HepG2 (cell line): Measurements from ENCODE around the gene POGLUT2. TPM values are rescaled to one million over a fixed set of nuclear protein-coding genes. Genes with fewer than 3 reads are reported as not detected.

Experiments
- AKAP8 ChIP-seq: sonication (generic); formaldehyde crosslinking; IDR thresholded peaks from 2 replicates; pipeline ENCODE4 v1.5.1; 2020; ENCODE audit warnings: mild to moderate bottlenecking, missing genetic modification reagents
- ARHGAP35 ChIP-seq: sonication (generic); formaldehyde crosslinking; IDR thresholded peaks from 2 replicates; pipeline ENCODE4 v1.9.0; 2022; ENCODE audit warnings: mild to moderate bottlenecking, inconsistent platforms, moderate library complexity, missing genetic modification reagents, borderline replicate concordance
- ASH2L ChIP-seq: fragments of 300-600, 200-600 bp; sonication (generic); IDR thresholded peaks from 2 replicates; pipeline ENCODE4 v1.7.0; 2017; ENCODE audit warnings: low read depth, mild to moderate bottlenecking, moderate library complexity, mixed read lengths, low read length; ENCODE audit not compliant: insufficient read length
- BORCS8-MEF2B ChIP-seq: sonication (generic); formaldehyde crosslinking; IDR thresholded peaks from 2 replicates; pipeline ENCODE4 v1.8.0; 2022; ENCODE audit warnings: mild to moderate bottlenecking, missing genetic modification reagents
- CREB1 ChIP-seq, 2 experiments: fragments of 450-650 bp in 1 of 2; IDR thresholded peaks; 2 replicates each; pipeline ENCODE4 v1.6.1; 2016 to 2017; ENCODE audit warnings: control low read depth in 1 of 2, mild to moderate bottlenecking in 1 of 2, missing compliant biosample characterization in 1 of 2, missing genetic modification characterization in 1 of 2
- DBP ChIP-seq: sonication (generic); formaldehyde crosslinking; IDR thresholded peaks from 2 replicates; pipeline ENCODE4 v1.4.0; 2020; ENCODE audit warnings: missing genetic modification reagents; ENCODE audit errors: not compliant biosample characterization
- GABPB1 ChIP-seq: IDR thresholded peaks from 2 replicates; pipeline ENCODE4 v1.6.1; 2016; ENCODE audit warnings: mild to moderate bottlenecking, missing genetic modification reagents, moderate library complexity, missing compliant biosample characterization
- KDM2A ChIP-seq: sonication (generic); formaldehyde crosslinking; IDR thresholded peaks from 2 replicates; pipeline ENCODE4 v1.4.0; 2020; ENCODE audit warnings: low read depth, missing genetic modification reagents, borderline replicate concordance
- NCOA1 ChIP-seq: sonication (generic); formaldehyde crosslinking; IDR thresholded peaks from 2 replicates; pipeline ENCODE4 v1.9.0; 2021; ENCODE audit warnings: missing genetic modification reagents
- NFRKB ChIP-seq: fragments of 450-650 bp; IDR thresholded peaks from 2 replicates; pipeline ENCODE4 v1.6.1; 2017
- PAX8 ChIP-seq: sonication (generic); formaldehyde crosslinking; IDR thresholded peaks from 2 replicates; pipeline ENCODE4 v1.8.0; 2022; ENCODE audit warnings: mild to moderate bottlenecking, missing genetic modification reagents, borderline replicate concordance
- POLR2AphosphoS5 ChIP-seq: IDR thresholded peaks from 2 replicates; pipeline ENCODE4 v1.6.1; 2012; ENCODE audit warnings: low read depth, low read length
- PPARG ChIP-seq: conservative IDR thresholded peaks from 2 replicates; pipeline ENCODE4 v1.6.1; 2016; ENCODE audit warnings: missing biosample characterization, missing genetic modification reagents
- RBFOX2 ChIP-seq: fragments of 200-400 bp; formaldehyde crosslinking; IDR thresholded peaks from 2 replicates; pipeline ENCODE4 v1.6.1; 2017; ENCODE audit warnings: low read depth, mild to moderate bottlenecking, low read length
- RNF219 ChIP-seq: sonication (generic); formaldehyde crosslinking; IDR thresholded peaks from 2 replicates; pipeline ENCODE4 v1.5.0; 2020; ENCODE audit warnings: mild to moderate bottlenecking, missing genetic modification reagents
- TMF1 ChIP-seq: sonication (generic); formaldehyde crosslinking; IDR thresholded peaks from 2 replicates; pipeline ENCODE4 v1.8.1; 2022; ENCODE audit warnings: low read depth, missing genetic modification reagents
- UBTF ChIP-seq: sonication (generic); formaldehyde crosslinking; IDR thresholded peaks from 2 replicates; pipeline ENCODE4 v1.4.0; 2020; ENCODE audit warnings: mild to moderate bottlenecking, missing genetic modification reagents
- ZNF224 ChIP-seq: sonication (generic); formaldehyde crosslinking; IDR thresholded peaks from 2 replicates; pipeline ENCODE4 v1.5.0; 2020; ENCODE audit warnings: mild to moderate bottlenecking, missing genetic modification reagents
- ZNF274 ChIP-seq: sonication (generic); formaldehyde crosslinking; IDR thresholded peaks from 2 replicates; pipeline ENCODE4 v1.5.1; 2020; ENCODE audit warnings: mild to moderate bottlenecking, missing genetic modification reagents
- ZNF460 ChIP-seq: sonication (generic); formaldehyde crosslinking; IDR thresholded peaks from 2 replicates; pipeline ENCODE4 v1.5.1; 2020; ENCODE audit warnings: missing genetic modification reagents, mild to moderate bottlenecking, borderline replicate concordance
- ZNF558 ChIP-seq: sonication (generic); formaldehyde crosslinking; IDR thresholded peaks from 2 replicates; pipeline ENCODE4 v1.9.0; 2022; ENCODE audit warnings: mild to moderate bottlenecking, missing genetic modification reagents, borderline replicate concordance
- ZNF605 ChIP-seq: sonication (generic); formaldehyde crosslinking; IDR thresholded peaks from 2 replicates; pipeline ENCODE4 v1.8.0; 2022; ENCODE audit warnings: mild to moderate bottlenecking, missing genetic modification reagents
- ZNF784 ChIP-seq: sonication (generic); formaldehyde crosslinking; IDR thresholded peaks from 2 replicates; pipeline ENCODE4 v1.5.1; 2020; ENCODE audit warnings: missing genetic modification reagents, mild to moderate bottlenecking, borderline replicate concordance
- polyA plus RNA-seq, 8 experiments: library from polyadenylated mRNA; depleted of rRNA in 3 of 8; stranded (reverse) in 7 of 8; unstranded in 1 of 8; fragments of >200 nt; fragmentation: Illumina TruSeq in 4 of 8; extraction: Trizol in 4 of 8; gene quantifications; 2 replicates each; pipeline versions ENCODE4 v1.2.1 to v1.2.3, GENCODE V29; 2011 to 2016; ENCODE audit warnings: low read depth in 4 of 8, missing spikeins in 1 of 8, mixed read lengths in 1 of 8; ENCODE audit not compliant: insufficient read depth in 1 of 8
- total RNA-seq, 5 experiments: library from RNA; depleted of rRNA; stranded (reverse); fragments of >200 nt; fragmentation: Illumina TruSeq; extraction: Trizol; gene quantifications; 2 replicates each; pipeline ENCODE4 v1.2.3, GENCODE V29; 2016; ENCODE audit warnings: low read depth in 1 of 5

POGLUT2 gene
- total and polyA plus RNA-seq, 2 of the 13 experiments (the other 11 are each of a cell fraction or from before 2014, with no cell fraction given): 18.0 to 26.1 TPM

GRCh38 chr13:102798581-102799425, at the start of gene POGLUT2, which contains the start of gene BIVM (continued):
- no peak for TF ChIP-seq RNF219 (CRISPR knock-in tag)
- TF ChIP-seq NCOA1 (CRISPR knock-in tag): no peak
- TF ChIP-seq NFRKB: no peak
- TF ChIP-seq ARHGAP35 (CRISPR knock-in tag): no peak; the same call in 1 of the 2 replicates
- TF ChIP-seq ASH2L: peak; percentile 70
- peak; percentile 34; the same call in 1 of the 2 replicates for TF ChIP-seq TMF1 (CRISPR knock-in tag)
- peak; percentile 62; the same call in 1 of the 2 replicates for TF ChIP-seq RBFOX2
- peak; percentile 52; the same call in 1 of the 2 replicates for TF ChIP-seq PPARG (CRISPR knock-in tag)
- peak; percentile 32 for TF ChIP-seq UBTF
- peak; percentile 62 for TF ChIP-seq ZNF605 (CRISPR knock-in tag)
- TF ChIP-seq ZNF784 (CRISPR knock-in tag): no peak
- TF ChIP-seq DBP (CRISPR knock-in tag): no peak
- TF ChIP-seq POLR2AphosphoS5: peak; percentile 79
- TF ChIP-seq ZNF460 (CRISPR knock-in tag): no peak
- TF ChIP-seq BORCS8-MEF2B (CRISPR knock-in tag): 0 out of 2 replicates have a peak, but pooled peaks have one; percentile 25
- peak; percentile 90 for TF ChIP-seq CREB1 (IDR thresholded peaks at IDR 0.05)
- TF ChIP-seq CREB1 (CRISPR knock-in tag; IDR thresholded peaks at IDR 0.05): peak; percentile 96
- 0 out of 2 replicates have a peak, but pooled peaks have one; percentile 33 for TF ChIP-seq ZNF558 (CRISPR knock-in tag)
- TF ChIP-seq GABPB1 (CRISPR knock-in tag): peak; percentile 89
- 0 out of 2 replicates have a peak, but pooled peaks have one; percentile 46 for TF ChIP-seq PAX8 (CRISPR knock-in tag)
- TF ChIP-seq ZNF274: no peak
- TF ChIP-seq ZNF224 (CRISPR knock-in tag): peak; percentile 59; the same call in 1 of the 2 replicates
- peak; percentile 62 for TF ChIP-seq KDM2A (CRISPR knock-in tag)
- TF ChIP-seq AKAP8 (CRISPR knock-in tag): no peak
